HFFc6 (cell line): ENCODE data around the gene DCUN1D3. TPM values are rescaled to one million over a fixed set of nuclear protein-coding genes. Genes with fewer than 3 reads are reported as not detected.

ENCODE experiments used
- DNase-seq: peaks from one replicate; pipeline ENCODE4 v3.0.0-alpha.2; 2018
- H3K27ac Mint-ChIP-seq: 2 replicates; pipeline ENCODE4 v1.8.0; 2020; ENCODE audit warnings: mild to moderate bottlenecking, mixed read lengths
- H3K27me3 Mint-ChIP-seq: 2 replicates; pipeline ENCODE4 v1.8.0; 2021; ENCODE audit warnings: mild to moderate bottlenecking, moderate library complexity, mixed read lengths; ENCODE audit not compliant: insufficient read depth
- H3K36me3 Mint-ChIP-seq: 2 replicates; pipeline ENCODE4 v1.8.0; 2021; ENCODE audit warnings: low read depth, mixed read lengths
- H3K4me1 Mint-ChIP-seq: 2 replicates; pipeline ENCODE4 v1.8.0; 2020; ENCODE audit warnings: low read depth, mixed read lengths
- H3K4me3 Mint-ChIP-seq: 2 replicates; pipeline ENCODE4 v1.8.0; 2020; ENCODE audit warnings: mild to moderate bottlenecking, moderate library complexity, mixed read lengths
- H3K9me3 Mint-ChIP-seq: 2 replicates; pipeline ENCODE4 v1.8.0; 2020; ENCODE audit warnings: mild to moderate bottlenecking, mixed read lengths
- total RNA-seq, 6 experiments: library from RNA; stranded (reverse); fragmentation: NEBNext Ultra II Directional; extraction: Animal tissue kit (Norgen Biotek cat#: 25700); gene quantifications; 2 replicates in 1 of 6; 3 replicates in 5 of 6; pipeline ENCODE4 v1.2.3, GENCODE V29; 2021
- TF ChIP-seq, protein P1 (sequence below): fragments of 200-600 bp; sonication (generic); IDR thresholded peaks from 2 replicates; pipeline ENCODE4 v1.5.0; 2021; ENCODE audit warnings: antibody characterized with exemption, mild to moderate bottlenecking

Gene DCUN1D3
- total RNA-seq, 6 experiments from 2014 or later: 29.2 to 41.0 (median 32.1) TPM

GRCh38 chr16:20860361-20860760 lies 39.8 kb downstream of the DCUN1D3 start:
- peaks cover 58% of the 10 kb centered on the region for H3K36me3 Mint-ChIP-seq
- H3K9me3 Mint-ChIP-seq: no peaks in the 10 kb centered on the region
- DNase-seq: no peak
- peaks cover 38% of the 10 kb centered on the region for H3K4me1 Mint-ChIP-seq
- H3K4me3 Mint-ChIP-seq: no peak overlapping the region
- peaks cover 2% of the 10 kb centered on the region; the same call in 1 of the 2 replicates for H3K27me3 Mint-ChIP-seq
- TF ChIP-seq, protein P1, sequence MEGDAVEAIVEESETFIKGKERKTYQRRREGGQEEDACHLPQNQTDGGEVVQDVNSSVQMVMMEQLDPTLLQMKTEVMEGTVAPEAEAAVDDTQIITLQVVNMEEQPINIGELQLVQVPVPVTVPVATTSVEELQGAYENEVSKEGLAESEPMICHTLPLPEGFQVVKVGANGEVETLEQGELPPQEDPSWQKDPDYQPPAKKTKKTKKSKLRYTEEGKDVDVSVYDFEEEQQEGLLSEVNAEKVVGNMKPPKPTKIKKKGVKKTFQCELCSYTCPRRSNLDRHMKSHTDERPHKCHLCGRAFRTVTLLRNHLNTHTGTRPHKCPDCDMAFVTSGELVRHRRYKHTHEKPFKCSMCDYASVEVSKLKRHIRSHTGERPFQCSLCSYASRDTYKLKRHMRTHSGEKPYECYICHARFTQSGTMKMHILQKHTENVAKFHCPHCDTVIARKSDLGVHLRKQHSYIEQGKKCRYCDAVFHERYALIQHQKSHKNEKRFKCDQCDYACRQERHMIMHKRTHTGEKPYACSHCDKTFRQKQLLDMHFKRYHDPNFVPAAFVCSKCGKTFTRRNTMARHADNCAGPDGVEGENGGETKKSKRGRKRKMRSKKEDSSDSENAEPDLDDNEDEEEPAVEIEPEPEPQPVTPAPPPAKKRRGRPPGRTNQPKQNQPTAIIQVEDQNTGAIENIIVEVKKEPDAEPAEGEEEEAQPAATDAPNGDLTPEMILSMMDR: no peak
- peak overlapping the region; percentile 68; the same call in 1 of the 2 replicates for H3K27ac Mint-ChIP-seq

- peaks cover 38% of the 10 kb centered on the region for H3K4me1 Mint-ChIP-seq
- no peak overlapping the region for H3K4me3 Mint-ChIP-seq
- TF ChIP-seq, protein P1: no peak
- peaks cover 62% of the 10 kb centered on the region for H3K36me3 Mint-ChIP-seq
- no peaks in the 10 kb centered on the region for H3K9me3 Mint-ChIP-seq
- no peak for DNase-seq
- peaks cover 2% of the 10 kb centered on the region; the same call in 1 of the 2 replicates for H3K27me3 Mint-ChIP-seq
- peak overlapping the region; percentile 68; the same call in 1 of the 2 replicates for H3K27ac Mint-ChIP-seq
Observed at GRCh38 chr16:20859699-20860098, 40.5 kb downstream of the DCUN1D3 start.

- TF ChIP-seq, protein P1: no peak
- no peaks in the 10 kb centered on the region for H3K9me3 Mint-ChIP-seq
- no peak overlapping the region for H3K4me3 Mint-ChIP-seq
- DNase-seq: no peak
- H3K27ac Mint-ChIP-seq: no peak overlapping the region
- H3K4me1 Mint-ChIP-seq: peaks cover 38% of the 10 kb centered on the region
- peaks cover 2% of the 10 kb centered on the region; the same call in 1 of the 2 replicates for H3K27me3 Mint-ChIP-seq
- peaks cover 63% of the 10 kb centered on the region for H3K36me3 Mint-ChIP-seq
Observed at GRCh38 chr16:20859229-20859628, 40.9 kb downstream of the DCUN1D3 start.

DNA sequence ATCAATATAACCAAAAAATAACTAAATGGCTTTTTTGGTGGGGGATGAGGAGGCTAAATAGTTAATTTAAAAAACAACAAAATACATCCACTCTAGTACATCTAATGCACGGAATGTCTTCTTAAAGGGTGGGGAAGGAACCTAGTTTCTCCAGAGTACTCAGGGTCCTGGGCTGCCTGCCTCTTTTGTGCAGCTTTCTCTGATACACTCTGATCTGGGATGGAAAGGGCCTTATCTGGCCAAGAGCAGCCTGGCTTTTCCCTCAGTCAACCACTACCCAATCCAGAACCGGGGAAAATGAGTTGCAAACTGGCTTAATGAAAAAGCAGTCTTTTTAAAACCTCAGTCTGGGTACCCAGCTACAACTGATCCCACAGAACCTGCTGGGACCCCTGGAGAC lies 42.9 kb downstream of the DCUN1D3 start:
- DNase-seq: no peak
- peaks cover 66% of the 10 kb centered on the region for H3K36me3 Mint-ChIP-seq
- TF ChIP-seq, protein P1: no peak
- peaks cover 2% of the 10 kb centered on the region; the same call in 1 of the 2 replicates for H3K27me3 Mint-ChIP-seq
- no peak overlapping the region for H3K27ac Mint-ChIP-seq
- no peak overlapping the region for H3K4me3 Mint-ChIP-seq
- H3K9me3 Mint-ChIP-seq: no peaks in the 10 kb centered on the region
- H3K4me1 Mint-ChIP-seq: peaks cover 41% of the 10 kb centered on the region

DNA sequence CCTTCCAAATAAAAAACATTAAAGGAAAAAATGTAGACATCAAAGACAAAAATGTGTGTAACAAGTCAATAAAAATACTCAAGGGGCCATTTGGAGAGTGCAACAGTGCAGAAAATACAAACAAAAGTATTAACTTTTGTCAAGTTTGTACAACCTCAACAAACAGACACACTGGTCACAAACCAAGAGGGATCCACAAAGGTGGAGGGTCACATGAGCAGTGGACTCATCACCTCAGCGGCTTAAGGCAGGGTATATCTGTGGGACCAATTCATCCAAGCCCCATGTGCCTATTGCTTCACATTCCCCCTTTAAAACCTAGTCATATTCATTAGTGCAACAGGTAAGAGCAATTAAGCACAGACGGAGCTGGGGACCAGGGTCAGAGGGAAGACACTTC lies 45.2 kb downstream of the DCUN1D3 start:
- Mint-ChIP-seq H3K9me3 (no peaks in the 10 kb centered on the region), H3K27ac (peak overlapping the region; percentile 16; the same call in 1 of the 2 replicates), H3K4me3 (0 out of 2 replicates have a peak overlapping the region, but pooled peaks have one; percentile 13), H3K36me3 (peaks cover 45% of the 10 kb centered on the region), H3K27me3 (peaks cover 2% of the 10 kb centered on the region; the same call in 1 of the 2 replicates), H3K4me1 (peaks cover 62% of the 10 kb centered on the region)
- TF ChIP-seq, protein P1: no peak
- no peak for DNase-seq
